HFFc6 (cell line): ENCODE data around the gene TUBB2B. TPM values are rescaled to one million over a fixed set of nuclear protein-coding genes. Genes with fewer than 3 reads are reported as not detected.
"Not testable (repeated sequence)": the region's sequence is repeated elsewhere in the genome, so short reads cannot be mapped to it uniquely, and the experiment has no call there.

Experiments
- DNase-seq: peaks from one replicate; pipeline ENCODE4 v3.0.0-alpha.2; 2018
- H3K27ac Mint-ChIP-seq: 2 replicates; pipeline ENCODE4 v1.8.0; 2020; ENCODE audit warnings: mild to moderate bottlenecking, mixed read lengths
- H3K27me3 Mint-ChIP-seq: 2 replicates; pipeline ENCODE4 v1.8.0; 2021; ENCODE audit warnings: mild to moderate bottlenecking, moderate library complexity, mixed read lengths; ENCODE audit not compliant: insufficient read depth
- H3K36me3 Mint-ChIP-seq: 2 replicates; pipeline ENCODE4 v1.8.0; 2021; ENCODE audit warnings: low read depth, mixed read lengths
- H3K4me1 Mint-ChIP-seq: 2 replicates; pipeline ENCODE4 v1.8.0; 2020; ENCODE audit warnings: low read depth, mixed read lengths
- H3K4me3 Mint-ChIP-seq: 2 replicates; pipeline ENCODE4 v1.8.0; 2020; ENCODE audit warnings: mild to moderate bottlenecking, moderate library complexity, mixed read lengths
- H3K9me3 Mint-ChIP-seq: 2 replicates; pipeline ENCODE4 v1.8.0; 2020; ENCODE audit warnings: mild to moderate bottlenecking, mixed read lengths
- total RNA-seq, 6 experiments: library from RNA; stranded (reverse); fragmentation: NEBNext Ultra II Directional; extraction: Animal tissue kit (Norgen Biotek cat#: 25700); gene quantifications; 2 replicates in 1 of 6; 3 replicates in 5 of 6; pipeline ENCODE4 v1.2.3, GENCODE V29; 2021
- TF ChIP-seq, protein P1 (sequence below): fragments of 200-600 bp; sonication (generic); IDR thresholded peaks from 2 replicates; pipeline ENCODE4 v1.5.0; 2021; ENCODE audit warnings: antibody characterized with exemption, mild to moderate bottlenecking

TUBB2B gene
- total RNA-seq, 6 experiments from 2014 or later = 0.14 to 1.3 (median 0.90) TPM

DNA sequence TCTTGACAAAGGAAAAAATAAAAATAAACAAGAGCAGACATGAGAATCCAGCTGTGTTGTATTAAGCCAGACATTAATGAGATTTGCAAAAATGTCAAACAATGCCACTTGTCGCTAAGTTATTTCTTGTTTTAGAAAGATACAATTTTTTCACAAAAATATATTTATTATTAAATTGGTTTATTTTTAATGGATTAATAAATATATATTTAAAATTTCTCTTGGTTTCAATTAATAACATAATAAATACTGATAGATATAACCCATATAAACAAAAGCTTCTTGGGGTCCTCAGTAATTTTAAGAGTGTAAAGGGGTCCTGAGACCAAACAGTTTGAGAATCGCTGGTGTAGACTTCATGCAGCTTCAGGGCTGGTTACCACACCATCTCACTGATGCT lies 26.1 kb downstream of the TUBB2B start:
- no peak overlapping the region for H3K4me3 Mint-ChIP-seq

GRCh38 chr6:3200682-3201081 lies 26.8 kb downstream of the TUBB2B start:
- peaks cover 23% of the 10 kb centered on the region for H3K4me1 Mint-ChIP-seq
- H3K27me3 Mint-ChIP-seq = peaks cover 6% of the 10 kb centered on the region; the same call in 1 of the 2 replicates
- H3K27ac Mint-ChIP-seq = no peak overlapping the region
- DNase-seq = no peak
- TF ChIP-seq, protein P1, sequence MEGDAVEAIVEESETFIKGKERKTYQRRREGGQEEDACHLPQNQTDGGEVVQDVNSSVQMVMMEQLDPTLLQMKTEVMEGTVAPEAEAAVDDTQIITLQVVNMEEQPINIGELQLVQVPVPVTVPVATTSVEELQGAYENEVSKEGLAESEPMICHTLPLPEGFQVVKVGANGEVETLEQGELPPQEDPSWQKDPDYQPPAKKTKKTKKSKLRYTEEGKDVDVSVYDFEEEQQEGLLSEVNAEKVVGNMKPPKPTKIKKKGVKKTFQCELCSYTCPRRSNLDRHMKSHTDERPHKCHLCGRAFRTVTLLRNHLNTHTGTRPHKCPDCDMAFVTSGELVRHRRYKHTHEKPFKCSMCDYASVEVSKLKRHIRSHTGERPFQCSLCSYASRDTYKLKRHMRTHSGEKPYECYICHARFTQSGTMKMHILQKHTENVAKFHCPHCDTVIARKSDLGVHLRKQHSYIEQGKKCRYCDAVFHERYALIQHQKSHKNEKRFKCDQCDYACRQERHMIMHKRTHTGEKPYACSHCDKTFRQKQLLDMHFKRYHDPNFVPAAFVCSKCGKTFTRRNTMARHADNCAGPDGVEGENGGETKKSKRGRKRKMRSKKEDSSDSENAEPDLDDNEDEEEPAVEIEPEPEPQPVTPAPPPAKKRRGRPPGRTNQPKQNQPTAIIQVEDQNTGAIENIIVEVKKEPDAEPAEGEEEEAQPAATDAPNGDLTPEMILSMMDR = no peak
- H3K4me3 Mint-ChIP-seq = no peak overlapping the region
- peaks cover 6% of the 10 kb centered on the region; the same call in 1 of the 2 replicates for H3K36me3 Mint-ChIP-seq
- peaks cover 4% of the 10 kb centered on the region for H3K9me3 Mint-ChIP-seq

More for the DNA sequence above, 26.1 kb downstream of the TUBB2B start:
- no peak for DNase-seq
- Mint-ChIP-seq H3K27me3 (peaks cover 5% of the 10 kb centered on the region; the same call in 1 of the 2 replicates), H3K36me3 (peaks cover 6% of the 10 kb centered on the region; the same call in 1 of the 2 replicates), H3K4me1 (peaks cover 30% of the 10 kb centered on the region), H3K9me3 (peaks cover 4% of the 10 kb centered on the region), H3K27ac (no peak overlapping the region)
- TF ChIP-seq, protein P1 = no peak

DNA sequence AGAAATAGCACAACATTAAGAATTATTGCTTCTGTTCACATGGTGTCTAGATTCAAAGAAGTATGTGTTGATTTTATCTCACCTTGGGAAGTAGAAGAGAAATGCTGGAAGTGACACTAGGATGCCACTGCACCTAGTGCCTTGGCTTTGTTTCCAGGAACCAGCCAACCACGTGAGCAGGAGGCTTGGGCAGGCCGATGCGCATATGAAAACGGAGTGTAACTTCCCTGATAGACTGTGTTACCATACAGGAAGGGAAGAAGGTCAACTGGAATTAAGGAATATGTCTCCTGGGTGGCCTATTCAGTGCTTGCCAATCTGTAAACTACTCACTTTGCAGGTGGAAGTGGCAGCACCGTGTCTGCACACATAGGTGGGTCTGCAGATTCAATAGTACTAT lies 28.1 kb downstream of the TUBB2B start:
- no peak overlapping the region for H3K4me3 Mint-ChIP-seq
- H3K36me3 Mint-ChIP-seq = peaks cover 6% of the 10 kb centered on the region; the same call in 1 of the 2 replicates
- peaks cover 4% of the 10 kb centered on the region for H3K9me3 Mint-ChIP-seq
- no peak overlapping the region for H3K27ac Mint-ChIP-seq
- DNase-seq = no peak
- peaks cover 18% of the 10 kb centered on the region for H3K4me1 Mint-ChIP-seq
- peaks cover 6% of the 10 kb centered on the region; the same call in 1 of the 2 replicates for H3K27me3 Mint-ChIP-seq
- TF ChIP-seq, protein P1 = no peak

DNA sequence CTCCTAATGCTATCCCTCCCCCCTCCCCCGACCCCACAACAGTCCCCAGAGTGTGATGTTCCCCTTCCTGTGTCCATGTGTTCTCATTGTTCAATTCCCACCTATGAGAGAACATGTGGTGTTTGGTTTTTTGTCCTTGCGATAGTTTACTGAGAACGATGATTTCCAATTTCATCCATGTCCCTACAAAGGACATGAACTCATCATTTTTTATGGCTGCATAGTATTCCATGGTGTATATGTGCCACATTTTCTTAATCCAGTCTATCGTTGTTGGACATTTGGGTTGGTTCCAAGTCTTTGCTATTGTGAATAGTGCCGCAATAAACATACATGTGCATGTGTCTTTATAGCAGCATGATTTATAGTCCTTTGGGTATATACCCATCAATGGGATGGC lies 29.7 kb downstream of the TUBB2B start:
- not testable (repeated sequence) for H3K9me3 Mint-ChIP-seq, H3K36me3 Mint-ChIP-seq, DNase-seq, H3K27me3 Mint-ChIP-seq, H3K4me1 Mint-ChIP-seq, H3K4me3 Mint-ChIP-seq, H3K27ac Mint-ChIP-seq

DNA sequence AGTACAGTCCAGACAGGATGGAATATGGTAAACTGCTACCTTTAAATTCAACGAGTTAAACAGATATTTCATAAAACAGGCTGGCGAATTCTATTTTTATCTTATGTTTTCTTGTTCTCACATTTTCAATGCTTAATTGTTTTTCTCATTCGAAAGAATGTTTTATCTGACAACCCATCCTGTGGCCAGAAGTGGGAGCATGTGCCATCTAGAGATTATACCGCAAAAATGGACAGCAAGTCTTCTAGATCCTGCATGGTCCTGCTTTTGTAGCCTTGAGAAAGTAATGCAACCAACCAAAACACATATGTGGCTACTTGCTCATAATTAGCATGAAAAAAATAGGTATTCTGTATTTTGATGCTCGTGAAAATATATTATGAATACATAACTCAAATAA lies 30.7 kb downstream of the TUBB2B start:
- Mint-ChIP-seq H3K36me3 (peaks cover 6% of the 10 kb centered on the region; the same call in 1 of the 2 replicates), H3K4me3 (no peak overlapping the region), H3K4me1 (no peaks in the 10 kb centered on the region), H3K9me3 (no peaks in the 10 kb centered on the region; the same call in 1 of the 2 replicates), H3K27me3 (peaks cover 6% of the 10 kb centered on the region; the same call in 1 of the 2 replicates), H3K27ac (no peak overlapping the region)
- TF ChIP-seq, protein P1 = no peak
- DNase-seq = no peak

DNA sequence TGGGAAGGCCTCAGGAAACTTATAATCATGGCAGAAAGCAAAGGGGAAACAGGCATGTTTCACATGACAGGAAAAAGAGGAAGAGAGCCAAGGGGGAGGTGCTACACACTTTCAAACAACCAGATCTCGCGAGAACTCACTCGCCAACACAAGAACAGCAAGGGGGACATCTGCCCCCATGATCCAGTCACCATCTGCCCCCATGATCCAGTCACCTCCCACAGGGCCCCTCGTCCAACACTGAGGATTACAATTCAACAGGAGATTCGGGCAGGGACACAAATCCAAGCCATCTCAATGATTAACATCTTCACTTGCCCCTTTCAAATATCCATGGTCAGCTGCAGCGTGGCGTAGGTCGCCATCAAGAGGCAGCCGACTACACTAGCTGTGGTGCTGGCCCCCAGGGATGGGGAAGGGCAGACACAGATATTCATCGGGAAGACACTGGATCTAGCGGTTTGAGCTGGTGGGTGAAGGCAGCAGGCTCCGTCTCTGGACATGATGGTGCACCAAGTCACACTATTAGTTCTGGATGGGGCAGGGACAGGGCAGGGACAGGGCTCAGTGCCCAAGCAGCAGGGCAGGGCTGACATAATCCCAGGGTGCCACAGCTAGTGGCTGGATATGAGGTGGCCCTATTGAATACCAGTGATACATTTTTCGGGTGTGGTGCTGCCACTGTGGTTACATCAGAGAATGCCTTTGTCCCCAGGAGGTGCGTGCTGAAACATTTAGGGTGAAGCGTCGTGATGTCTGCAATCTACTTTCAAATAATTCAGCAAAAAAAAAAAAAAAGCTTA lies 31.6 kb downstream of the TUBB2B start:
- no peak overlapping the region for H3K4me3 Mint-ChIP-seq
- no peaks in the 10 kb centered on the region; the same call in 1 of the 2 replicates for H3K9me3 Mint-ChIP-seq
- DNase-seq = no peak
- TF ChIP-seq, protein P1 = no peak
- H3K27ac Mint-ChIP-seq = no peak overlapping the region
- no peaks in the 10 kb centered on the region for H3K4me1 Mint-ChIP-seq
- H3K36me3 Mint-ChIP-seq = peaks cover 9% of the 10 kb centered on the region; the same call in 1 of the 2 replicates
- H3K27me3 Mint-ChIP-seq = peaks cover 6% of the 10 kb centered on the region; the same call in 1 of the 2 replicates
